ENCODE measurements around the gene RNF130. TPM values are rescaled to one million over a fixed set of nuclear protein-coding genes. Genes with fewer than 3 reads are reported as not detected.
"Not testable (repeated sequence)": the region's sequence is repeated elsewhere in the genome, so short reads cannot be mapped to it uniquely, and the experiment has no call there.

Gene RNF130
- total RNA-seq, 1 donor from 2014 or later = 103 TPM

GRCh38 chr5:180090769-180091546 is 19.4 kb upstream of the RNF130 start:
- Histone ChIP-seq H3K36me3 (no peaks in the 10 kb centered on the region), H3K27ac (peak overlapping the region; percentile 87), H3K27me3 (no peaks in the 10 kb centered on the region), H3K4me1 (peaks cover 12% of the 10 kb centered on the region), H3K9me3 (no peaks in the 10 kb centered on the region), H3K4me3 (peak overlapping the region; percentile 61 to 67)
- no peak for DNase-seq (ENCODE audit: extremely low spot score in 2 of 2)
- TF ChIP-seq POLR2A (IDR thresholded peaks at IDR 0.05) = no peak
- no peak for TF ChIP-seq POLR2AphosphoS5 (IDR thresholded peaks at IDR 0.05; ENCODE audit: insufficient read depth in 1 of 2, low read depth in 1 of 2)
- TF ChIP-seq CTCF (IDR thresholded peaks at IDR 0.05) = no peak
- intact Hi-C loops (cut with DNase I) = no loop called here

GRCh38 chr5:180090098-180090768 is 18.7 kb upstream of the RNF130 start:
- no peak for DNase-seq (ENCODE audit: extremely low spot score in 2 of 2)
- Histone ChIP-seq H3K27me3 (no peaks in the 10 kb centered on the region), H3K4me1 (peaks cover 12% of the 10 kb centered on the region), H3K4me3 (peak overlapping the region; percentile 61 to 67), H3K9me3 (no peaks in the 10 kb centered on the region), H3K36me3 (no peaks in the 10 kb centered on the region), H3K27ac (peak overlapping the region; percentile 87)
- peak; percentile 60 to 90 (median 78) for TF ChIP-seq CTCF (IDR thresholded peaks at IDR 0.05)
- no peak for TF ChIP-seq POLR2A (IDR thresholded peaks at IDR 0.05)
- peak in 1 of 2 donors; percentile 64 for TF ChIP-seq POLR2AphosphoS5 (IDR thresholded peaks at IDR 0.05; ENCODE audit: insufficient read depth in 1 of 2, low read depth in 1 of 2)
- intact Hi-C loops (cut with DNase I) = no loop called here

- H3K4me1 ChIP-seq = peaks cover 12% of the 10 kb centered on the region
- peak overlapping the region in 1 of 2 donors; percentile 61 for H3K4me3 ChIP-seq
- H3K36me3 ChIP-seq; DNase-seq (ENCODE audit: extremely low spot score in 2 of 2); H3K9me3 ChIP-seq; intact Hi-C loops (cut with DNase I); H3K27me3 ChIP-seq; H3K27ac ChIP-seq: not testable (repeated sequence)
Observed at GRCh38 chr5:180089628-180090027, 18.1 kb upstream of the RNF130 start.

GRCh38 chr5:180088561-180088960 is 17.0 kb upstream of the RNF130 start:
- Histone ChIP-seq H3K27me3 (no peaks in the 10 kb centered on the region), H3K27ac (no peak overlapping the region), H3K4me1 (peaks cover 12% of the 10 kb centered on the region), H3K9me3 (no peaks in the 10 kb centered on the region), H3K4me3 (no peak overlapping the region), H3K36me3 (no peaks in the 10 kb centered on the region)
- DNase-seq (ENCODE audit: extremely low spot score in 2 of 2) = no peak
- TF ChIP-seq POLR2AphosphoS5 (IDR thresholded peaks at IDR 0.05; ENCODE audit: insufficient read depth in 1 of 2, low read depth in 1 of 2) = no peak
- TF ChIP-seq CTCF (IDR thresholded peaks at IDR 0.05) = no peak
- no peak for TF ChIP-seq POLR2A (IDR thresholded peaks at IDR 0.05)
- intact Hi-C loops (cut with DNase I) = no loop called here

GRCh38 chr5:180086816-180087399 is 15.3 kb upstream of the RNF130 start:
- no peak overlapping the region for H3K4me3 ChIP-seq
- no peaks in the 10 kb centered on the region for H3K36me3 ChIP-seq
- intact Hi-C loops (cut with DNase I) = no loop called here
- no peaks in the 10 kb centered on the region for H3K27me3 ChIP-seq
- H3K27ac ChIP-seq = no peak overlapping the region
- no peak for DNase-seq (ENCODE audit: extremely low spot score in 2 of 2)
- no peaks in the 10 kb centered on the region for H3K9me3 ChIP-seq
- TF ChIP-seq POLR2A (IDR thresholded peaks at IDR 0.05) (no peak), CTCF (IDR thresholded peaks at IDR 0.05) (no peak)
- H3K4me1 ChIP-seq = peaks cover 12% of the 10 kb centered on the region

Measured in vagina (tissue), 2 donors.